ENCODE data around the gene RPL36.

RPL36 gene

DNA sequence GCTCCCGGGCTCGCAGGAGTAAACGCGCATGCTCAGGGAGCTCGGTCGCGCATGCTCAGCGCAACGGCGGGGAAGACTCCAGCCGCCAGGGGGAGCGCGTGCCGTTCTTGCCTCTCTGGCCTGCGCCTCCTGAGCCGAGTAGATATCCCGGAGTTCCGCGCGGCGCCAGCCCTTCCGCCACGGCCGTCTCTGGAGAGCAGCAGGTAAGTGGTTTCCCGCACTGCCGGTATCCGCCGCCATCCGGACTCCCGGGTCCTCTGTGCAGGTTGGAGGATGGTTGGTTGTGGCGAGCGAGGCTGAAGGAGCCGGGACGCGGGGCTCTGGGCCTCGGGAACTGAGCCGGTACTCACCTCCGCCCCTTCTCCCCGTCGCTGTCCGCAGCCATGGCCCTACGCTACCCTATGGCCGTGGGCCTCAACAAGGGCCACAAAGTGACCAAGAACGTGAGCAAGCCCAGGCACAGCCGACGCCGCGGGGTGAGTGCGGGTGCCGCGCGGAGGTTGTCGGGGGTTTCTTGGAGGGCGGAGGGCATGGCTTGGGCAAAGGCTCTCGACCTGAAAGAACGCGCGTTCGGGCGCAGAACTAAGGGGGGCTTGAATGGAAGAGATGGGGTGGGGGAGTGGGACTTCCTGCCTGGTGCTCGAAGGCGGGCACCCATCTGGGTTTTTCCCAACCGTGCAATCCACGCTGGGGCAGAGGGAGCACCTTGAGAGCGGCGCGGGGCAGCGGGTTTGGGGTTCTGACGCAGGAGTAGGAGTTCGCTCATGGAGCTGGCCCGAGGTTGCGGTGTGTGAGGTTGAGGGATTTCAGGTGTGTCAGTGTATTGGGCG lies at the start of gene RPL36:
RPL36 (plus strand) TSS at position 171 of the 830 bp plus-strand sequence; CDS start at position 384, 213 bp downstream.
- peak; percentile 100 for DNase-seq

DNA sequence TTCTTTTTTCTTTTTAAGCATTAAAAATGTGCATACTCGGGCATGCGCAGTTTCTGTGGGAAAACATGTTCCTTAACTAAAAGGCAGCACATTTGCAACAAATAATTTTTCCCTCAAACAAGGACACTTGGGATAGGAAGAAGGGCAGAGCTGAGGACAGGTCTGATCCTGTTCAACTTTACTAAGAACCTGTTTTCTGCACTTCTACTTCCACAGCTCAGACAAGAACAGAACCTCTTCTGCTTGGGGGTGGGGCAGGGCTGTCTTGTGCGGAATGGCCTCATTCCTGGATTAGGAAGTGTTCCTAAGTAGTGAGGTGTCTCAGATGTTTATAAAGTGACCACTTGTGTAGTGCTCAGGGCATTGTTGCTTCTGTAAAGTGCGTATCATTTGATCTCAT lies 48.9 kb upstream of the RPL36 start:
- DNase-seq = no peak

DNA sequence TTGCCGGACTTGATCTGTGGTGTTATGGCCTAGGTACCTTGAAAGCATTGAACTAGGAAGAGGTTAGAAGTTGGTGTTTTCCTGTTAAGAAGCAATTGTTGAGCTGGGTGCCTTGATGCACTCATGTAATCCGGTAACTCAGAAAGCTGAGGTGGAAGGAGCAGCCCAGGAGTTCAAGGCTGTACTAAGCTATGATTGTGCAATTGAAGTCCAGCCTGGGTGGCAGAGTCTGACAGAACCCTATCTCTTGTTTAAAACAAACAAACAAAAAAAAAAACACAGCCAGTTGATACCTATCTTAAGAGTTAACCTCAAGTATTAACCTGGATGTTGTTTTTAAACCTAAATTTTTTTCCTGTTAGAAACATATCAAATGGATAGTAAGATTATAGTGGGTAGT lies 47.9 kb upstream of the RPL36 start:
- no peak for DNase-seq

DNA sequence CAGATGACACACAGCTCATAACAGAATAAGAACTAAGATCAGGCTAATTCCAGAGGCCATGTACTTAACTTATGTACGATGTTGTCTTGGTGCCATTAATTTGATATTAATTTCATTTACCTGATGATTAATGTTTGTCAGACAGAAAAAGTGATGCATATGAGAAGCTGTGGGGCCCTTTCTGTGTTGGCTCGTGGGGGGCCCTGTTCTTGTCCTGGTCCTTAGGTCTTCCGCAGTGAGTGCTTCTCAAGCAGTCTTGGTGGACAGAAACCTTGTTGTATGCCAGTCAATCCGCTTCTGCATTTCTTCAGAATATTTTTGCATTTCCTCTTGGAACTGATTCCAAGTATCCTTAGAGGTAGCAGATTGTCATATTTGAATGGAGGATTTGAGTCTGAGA lies 47.0 kb upstream of the RPL36 start:
- DNase-seq = no peak

DNA sequence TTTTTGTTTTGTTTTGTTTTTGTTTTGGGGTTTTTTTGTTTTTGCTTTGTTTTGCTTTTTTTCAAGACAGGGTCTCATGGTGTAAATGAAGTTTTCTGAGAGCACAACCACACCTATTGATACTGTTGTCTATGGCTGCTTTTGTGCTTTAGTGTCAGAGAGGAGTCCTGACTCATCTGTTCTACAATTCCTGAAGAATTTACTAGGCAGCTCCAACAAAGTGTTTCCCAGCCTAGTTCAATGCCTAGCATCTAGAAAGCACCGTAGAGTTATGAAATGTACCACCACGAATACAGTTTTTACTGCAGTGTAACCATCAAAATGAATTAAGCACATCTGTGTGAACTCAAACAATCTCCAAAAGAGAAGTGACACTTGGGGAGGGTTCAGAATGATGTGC lies 46.1 kb upstream of the RPL36 start:
- DNase-seq = no peak

DNA sequence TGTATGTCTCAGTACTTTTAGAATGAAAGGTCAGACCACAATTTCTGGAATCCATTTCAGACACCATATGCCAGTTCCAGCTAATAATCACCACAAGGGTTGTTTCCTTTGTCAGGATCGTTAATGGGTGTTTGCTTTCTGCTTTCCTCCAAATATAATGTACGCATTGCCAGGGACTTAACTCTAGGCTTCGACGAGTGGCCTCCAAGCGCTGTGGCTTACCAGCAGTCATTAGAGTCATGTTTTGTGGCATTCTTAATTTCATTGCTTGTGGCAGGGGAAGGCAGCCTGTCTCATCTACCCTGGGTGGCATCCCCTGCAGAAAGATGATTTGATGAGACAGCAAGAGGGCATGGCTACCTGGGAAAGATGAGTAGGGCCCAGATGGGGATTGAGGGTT lies 44.7 kb upstream of the RPL36 start:
- no peak for DNase-seq

DNA sequence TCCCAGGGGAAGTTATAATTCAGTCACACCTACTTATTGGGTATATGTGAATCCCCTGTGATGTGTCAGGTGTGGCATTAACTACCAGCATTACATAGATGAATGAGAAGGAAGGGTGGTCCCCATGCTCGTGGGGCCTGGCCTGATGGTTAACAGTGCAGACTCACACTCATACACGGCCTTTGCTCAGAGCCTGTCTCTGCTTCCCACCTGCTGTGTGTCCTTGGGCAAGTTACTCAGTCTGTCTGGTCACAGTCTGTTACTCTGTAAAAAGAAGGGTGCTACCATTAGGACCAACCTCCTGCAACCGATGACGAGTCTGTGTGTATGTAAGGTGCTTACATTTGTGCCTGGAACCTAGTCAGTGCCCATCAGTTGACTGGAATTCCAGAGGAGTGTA lies 43.4 kb upstream of the RPL36 start:
- no peak for DNase-seq

DNA sequence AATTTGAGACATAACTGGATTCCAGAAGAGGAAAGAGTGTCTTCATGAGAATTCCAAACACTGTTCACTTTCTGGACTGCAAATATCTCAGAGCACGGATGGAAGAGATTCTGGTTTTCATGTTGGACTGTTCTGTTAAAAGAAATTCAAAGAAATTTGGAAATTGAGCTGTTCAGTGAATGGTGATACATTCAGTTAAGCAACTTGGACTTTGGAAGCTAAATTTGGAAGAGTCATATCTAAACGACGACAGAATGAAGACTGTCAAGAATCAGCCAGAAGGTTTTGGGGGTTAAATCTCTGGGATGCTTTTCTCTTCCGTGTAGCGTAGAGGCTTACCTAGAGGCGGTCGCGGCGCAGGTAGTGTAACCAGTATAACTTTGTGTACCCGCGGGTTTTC lies 41.6 kb upstream of the RPL36 start:
- no peak for DNase-seq

DNA sequence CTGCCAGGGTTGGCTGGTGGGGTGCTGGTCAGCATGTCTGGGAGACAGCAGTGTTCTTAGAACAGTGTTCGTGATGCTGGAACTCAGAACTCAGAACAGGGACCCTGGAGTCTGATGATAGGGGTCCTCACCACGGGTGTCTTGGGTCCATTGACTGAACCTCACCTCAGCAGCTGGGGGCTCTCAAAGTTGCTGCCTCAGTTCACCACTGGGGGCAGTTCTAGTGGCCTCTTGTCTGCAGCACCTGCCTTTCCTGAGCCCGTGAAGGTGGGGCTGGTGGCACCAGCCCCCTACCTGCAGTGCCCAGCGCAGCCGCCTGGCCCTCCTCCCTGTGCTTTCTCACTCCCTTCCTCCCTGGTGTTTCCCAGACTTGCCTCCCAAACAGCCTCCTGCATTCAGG lies 38.7 kb upstream of the RPL36 start:
- DNase-seq = no peak

DNA sequence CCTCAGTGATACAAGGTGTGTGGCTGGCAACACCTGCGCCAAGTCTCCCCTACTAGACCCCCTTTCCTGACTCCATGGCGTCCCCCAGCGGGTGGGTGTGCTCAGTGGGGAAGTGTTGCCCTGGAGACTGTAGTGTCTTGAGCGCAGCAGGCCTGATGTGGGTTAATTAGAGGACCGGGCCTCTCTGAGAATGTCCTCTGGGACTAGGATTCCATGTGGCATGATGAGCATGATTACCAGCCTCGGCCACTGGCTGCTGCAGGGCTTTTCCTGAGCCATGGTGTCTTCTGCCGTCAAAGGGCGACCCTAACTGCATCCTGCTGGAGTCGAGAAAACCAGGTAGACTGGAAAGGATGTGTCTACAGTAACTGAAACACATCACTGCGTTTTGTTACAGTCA lies 37.8 kb upstream of the RPL36 start:
- DNase-seq = no peak

DNA sequence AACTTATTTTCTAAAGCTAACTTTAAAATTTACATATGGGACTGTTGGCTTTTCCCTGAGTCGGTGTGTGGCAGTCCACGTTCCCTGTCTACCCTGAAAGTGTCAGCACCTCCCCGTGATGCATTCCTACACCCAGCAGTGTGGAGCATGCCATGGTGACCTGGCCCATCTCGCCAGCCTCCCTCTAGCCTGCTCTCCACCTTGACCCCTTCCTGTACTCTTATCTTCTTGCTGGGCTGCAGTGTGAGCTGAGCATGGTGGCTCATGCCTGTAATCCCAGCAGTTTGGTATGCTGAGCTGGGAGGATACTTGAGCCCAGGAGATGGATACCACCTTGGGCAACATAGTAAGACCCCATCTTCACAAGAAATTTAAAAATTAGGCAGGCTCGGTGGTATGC lies 35.2 kb upstream of the RPL36 start:
- DNase-seq = no peak

DNA sequence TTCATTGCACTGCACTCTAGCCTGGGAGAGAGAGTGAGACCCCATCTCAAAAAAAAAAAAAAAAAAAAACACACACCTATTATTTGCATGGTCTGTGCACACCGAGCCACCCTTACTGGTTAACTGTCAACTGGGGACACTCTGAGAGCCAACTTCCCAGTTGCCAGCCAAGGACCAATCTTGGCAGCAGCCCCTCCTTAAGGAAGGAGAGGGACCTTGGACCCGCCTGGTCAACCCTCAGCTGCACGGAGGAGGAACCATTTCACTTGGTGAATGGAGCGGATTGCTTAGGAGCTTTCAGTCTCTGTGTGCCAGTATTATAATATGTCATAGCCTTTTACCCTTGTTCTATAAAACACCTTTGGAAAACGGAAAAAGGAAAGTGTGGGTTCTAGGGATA lies 34.7 kb upstream of the RPL36 start:
- DNase-seq = no peak

DNA sequence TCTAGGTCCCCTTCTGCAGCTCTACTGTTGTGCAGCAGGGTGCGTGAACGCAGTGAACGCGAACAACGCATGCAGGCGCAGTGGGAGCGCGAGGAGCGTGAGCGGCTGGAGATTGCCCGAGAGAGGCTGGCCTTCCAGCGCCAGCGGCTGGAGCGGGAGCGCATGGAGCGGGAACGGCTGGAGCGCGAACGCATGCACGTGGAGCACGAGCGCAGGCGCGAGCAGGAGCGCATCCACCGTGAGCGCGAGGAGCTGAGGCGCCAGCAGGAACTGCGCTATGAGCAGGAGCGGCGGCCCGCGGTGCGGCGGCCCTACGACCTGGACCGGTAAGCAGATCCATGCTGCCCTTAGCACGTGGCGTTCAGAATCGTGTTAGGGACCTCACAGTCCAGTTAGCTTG lies 28.6 kb upstream of the RPL36 start:
- DNase-seq = no peak

DNA sequence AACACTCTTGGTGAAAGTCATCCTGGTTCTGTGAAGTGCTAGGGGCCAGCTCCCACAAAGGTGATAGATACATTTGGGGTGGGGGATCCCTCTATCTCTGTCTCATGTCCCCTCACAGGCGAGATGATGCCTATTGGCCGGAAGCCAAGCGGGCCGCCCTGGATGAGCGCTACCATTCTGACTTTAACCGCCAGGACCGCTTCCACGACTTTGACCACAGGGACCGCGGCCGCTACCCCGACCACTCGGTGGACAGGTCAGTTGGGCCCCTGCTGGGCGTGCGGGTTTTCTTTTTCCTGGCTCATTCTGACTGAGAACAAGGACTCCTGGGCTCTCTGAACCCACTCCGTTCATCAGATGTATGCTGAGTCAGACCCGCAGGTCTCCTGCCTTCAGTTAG lies 26.2 kb upstream of the RPL36 start:
- no peak for DNase-seq

DNA sequence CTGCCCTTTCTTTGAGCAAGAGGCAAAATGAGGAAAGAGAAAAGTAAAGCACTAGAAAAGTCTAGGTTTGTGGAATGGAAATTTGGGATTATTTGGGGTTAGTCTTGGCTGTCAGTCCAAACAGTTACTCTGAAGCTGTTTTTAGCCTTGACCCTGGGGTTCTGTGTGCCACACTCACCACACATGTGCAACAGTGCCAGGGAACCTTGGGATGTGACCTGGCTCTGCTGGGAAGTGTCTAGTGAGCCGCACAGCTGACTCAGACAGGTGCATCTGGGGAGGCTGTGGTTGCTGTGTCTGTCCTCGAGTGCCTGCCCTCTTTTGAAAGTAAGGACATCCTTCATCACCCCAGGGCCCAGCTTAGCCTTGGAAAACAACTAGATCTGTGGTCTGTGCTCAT lies 25.6 kb upstream of the RPL36 start:
- DNase-seq = no peak

DNA sequence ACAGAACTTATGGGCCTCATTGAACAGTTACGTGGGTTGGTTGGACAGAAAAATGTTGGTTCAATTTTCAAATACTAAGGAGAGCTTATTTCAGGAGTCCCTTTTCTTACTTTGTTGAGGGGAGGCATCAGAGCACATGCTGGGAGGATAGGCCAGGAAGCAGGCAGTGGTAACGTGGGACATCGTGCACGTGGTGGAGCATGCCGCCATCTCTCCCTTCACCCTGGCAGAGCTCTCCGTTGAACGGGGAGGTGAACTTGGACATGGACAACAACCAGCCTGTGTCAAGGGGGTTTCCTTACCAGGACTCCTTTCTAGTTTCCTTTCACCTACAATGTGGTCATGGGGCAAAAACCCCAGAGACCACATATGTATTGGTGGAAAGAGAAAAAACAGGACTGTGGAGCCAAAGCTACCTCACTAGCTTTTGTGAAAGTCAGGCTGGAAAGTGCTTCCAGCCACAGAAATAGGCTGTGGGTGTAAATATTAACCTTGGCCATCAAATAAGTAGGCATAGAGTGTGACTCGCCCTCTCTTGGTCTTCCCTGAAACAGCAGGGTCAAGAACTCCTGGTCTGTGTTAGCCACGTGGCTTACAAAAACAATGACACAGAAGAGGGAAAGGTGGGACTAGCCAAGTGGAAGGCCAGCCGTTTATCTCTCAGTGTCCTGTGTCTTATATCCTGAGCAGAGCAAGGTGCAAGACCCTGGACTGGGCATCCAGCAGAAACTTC lies 24.1 kb upstream of the RPL36 start:
- DNase-seq = no peak

DNA sequence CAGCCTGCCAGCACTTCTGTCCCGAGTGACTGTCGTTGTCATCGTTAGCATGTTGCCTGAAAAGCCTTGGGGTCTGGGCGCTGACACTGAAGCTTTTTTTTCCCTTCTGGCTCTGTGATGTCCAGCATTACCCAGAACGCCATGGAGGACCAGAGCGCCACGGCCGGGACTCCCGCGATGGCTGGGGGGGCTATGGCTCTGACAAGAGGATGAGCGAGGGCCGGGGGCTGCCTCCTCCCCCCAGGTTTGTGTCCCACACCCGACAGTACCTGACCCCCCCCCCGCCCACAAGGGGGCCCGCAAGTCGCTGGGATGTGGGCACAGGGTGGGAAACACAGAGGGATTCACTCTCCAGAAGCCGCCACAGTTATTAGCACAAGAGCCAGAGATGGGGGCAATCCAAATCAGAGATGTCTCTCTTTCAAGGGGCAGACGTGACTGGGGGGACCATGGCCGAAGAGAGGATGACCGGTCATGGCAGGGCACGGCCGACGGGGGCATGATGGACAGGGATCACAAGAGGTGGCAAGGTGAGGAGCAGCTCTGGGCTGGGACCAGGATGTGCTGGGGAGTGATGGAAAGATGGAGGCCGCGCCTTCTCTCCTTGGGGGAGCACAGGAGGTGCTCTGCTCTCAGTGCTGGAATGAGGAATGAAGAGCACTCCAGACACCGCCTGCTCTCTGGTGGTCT lies 23.0 kb upstream of the RPL36 start:
- no peak for DNase-seq

DNA sequence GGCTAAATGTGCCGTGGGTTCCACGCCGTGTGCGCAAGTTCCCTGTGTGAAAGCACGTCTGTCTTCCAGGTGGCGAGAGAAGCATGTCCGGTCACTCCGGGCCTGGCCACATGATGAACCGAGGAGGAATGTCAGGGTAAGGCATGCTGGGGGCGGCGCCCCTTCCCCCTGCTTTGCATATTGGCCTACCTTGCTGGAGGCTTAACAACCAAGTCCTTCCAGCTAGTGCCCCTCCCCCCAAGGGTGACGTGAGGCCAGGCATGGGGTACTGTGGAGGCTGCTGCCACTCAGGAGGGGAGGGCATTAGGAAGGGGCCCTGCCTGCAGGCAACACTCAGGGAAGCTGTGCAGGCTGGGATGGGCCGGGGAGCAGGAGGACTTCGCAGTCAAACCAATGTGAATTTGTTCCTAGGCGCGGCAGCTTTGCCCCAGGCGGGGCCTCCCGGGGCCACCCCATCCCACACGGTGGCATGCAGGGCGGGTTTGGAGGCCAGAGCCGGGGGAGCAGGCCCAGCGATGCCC lies 22.3 kb upstream of the RPL36 start:
- no peak for DNase-seq

DNA sequence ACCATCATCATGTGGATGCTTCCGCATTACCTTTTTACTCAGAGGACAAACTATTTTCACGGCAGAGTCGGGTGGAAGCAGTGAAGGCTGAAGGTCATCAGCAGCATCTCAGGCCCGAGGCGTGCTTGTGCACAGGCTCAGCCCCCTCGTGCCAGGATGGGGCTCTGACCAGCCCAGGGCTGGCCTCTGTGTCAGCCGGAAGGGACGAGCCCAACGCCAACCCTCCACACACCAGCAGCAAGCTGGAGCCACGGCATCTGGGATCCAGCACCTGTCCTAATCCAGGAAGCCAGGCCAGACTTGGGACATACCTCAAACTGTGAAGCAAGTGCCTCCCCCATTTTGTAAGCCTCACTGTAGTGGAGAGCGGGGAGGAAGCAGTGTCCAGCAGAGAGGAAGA lies 20.9 kb upstream of the RPL36 start:
- DNase-seq = no peak

DNA sequence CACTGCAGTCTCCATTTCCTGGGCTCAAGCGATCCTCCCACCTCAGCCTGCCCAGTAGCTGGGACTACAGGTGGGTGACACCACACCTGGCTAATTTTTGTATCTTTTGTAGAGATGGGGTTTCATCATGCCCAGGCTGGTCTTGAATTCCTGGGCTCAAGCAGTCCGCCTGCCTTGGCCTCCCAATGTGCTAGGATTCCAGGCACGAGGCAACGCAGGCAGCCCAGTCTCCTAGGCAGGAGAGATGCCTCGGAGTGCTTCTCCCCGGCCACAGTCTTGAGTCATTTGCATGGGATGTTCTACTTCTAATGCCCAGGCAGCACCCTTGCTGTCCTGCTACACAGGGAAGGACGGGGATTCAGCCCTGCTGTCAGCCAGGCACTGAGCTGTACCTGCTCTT lies 18.5 kb upstream of the RPL36 start:
- DNase-seq = no peak

DNA sequence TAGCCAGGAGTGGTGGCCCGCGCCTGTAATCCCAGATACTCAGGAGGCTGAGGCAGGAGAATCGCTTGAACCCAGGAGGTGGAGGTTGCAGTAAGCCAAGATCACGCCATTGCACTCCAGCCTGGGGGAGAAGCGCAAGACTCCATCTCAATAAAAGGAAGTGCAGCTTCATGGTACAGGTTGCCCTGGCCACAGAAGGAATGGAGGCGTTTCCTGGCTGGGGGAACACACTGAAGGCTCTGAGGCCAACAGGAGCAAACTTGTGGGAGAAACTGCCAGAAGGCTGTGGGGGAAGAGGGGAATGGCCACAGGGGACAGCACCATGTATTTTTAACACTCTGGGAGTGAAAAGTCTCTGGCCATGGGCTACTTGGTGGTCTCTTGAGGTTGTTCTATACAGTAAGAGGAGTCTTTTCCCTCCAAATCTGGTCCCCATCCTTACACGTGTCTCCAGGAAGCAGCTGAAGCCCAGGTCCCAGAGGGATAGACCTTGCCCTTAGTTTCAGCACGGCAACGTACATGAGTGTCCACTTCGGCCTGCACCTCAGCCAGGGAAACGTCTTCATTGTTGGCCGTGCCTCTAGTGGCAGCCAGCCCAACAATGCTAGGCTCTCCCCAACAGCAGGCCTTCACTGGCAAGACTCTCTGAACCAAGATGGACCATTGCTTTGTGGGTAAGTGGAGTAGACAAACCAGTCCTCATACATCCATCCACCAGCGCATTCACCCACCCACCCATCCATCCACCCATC lies 17.2 kb upstream of the RPL36 start:
- DNase-seq = no peak

DNA sequence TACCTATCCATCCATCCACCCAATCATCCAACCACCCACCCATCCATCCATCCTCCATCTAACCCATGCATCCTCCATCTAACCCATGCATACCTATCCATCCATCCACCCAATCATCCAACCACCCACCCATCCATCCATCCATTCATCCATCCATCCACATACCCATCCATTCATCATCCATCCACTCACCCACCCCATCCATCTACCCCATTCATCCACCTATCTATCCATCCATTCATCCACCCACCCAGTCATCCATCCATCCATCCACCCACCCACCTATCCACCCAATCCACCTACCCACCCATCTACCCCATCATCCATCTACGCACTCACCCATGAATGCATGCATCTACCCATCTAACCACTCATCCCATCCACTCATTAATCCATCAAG lies 16.3 kb upstream of the RPL36 start:
- DNase-seq = no peak

DNA sequence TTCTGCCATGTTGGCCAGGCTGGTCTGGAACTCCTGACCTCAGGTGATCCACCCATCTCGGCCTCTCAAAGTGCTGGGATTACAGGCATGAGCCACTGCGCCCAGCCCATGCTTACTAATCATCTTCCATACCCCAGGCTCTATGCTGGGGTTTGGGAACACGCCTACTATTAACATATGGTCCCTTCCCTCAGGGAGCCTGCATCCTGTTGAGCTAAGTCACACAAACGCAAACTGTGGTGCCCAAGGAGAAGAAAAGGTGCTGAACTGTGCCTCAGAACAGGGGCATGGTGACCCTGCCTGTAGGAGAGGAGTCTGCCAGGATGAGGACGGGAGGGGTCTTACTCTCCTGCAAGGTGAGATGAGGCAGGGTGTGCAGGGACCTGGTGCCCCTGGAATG lies 15.4 kb upstream of the RPL36 start:
- DNase-seq = no peak
